HepG2 (cell line): ENCODE data around the gene TOM1L1. TPM values are rescaled to one million over a fixed set of nuclear protein-coding genes. Genes with fewer than 3 reads are reported as not detected.

Source experiments
- ARNT2 ChIP-seq: sonication (generic); formaldehyde crosslinking; IDR thresholded peaks from 2 replicates; pipeline ENCODE4 v1.8.0; 2022; ENCODE audit warnings: mild to moderate bottlenecking, low read depth, missing genetic modification reagents, moderate library complexity
- CREB3 ChIP-seq: sonication (generic); formaldehyde crosslinking; IDR thresholded peaks from 2 replicates; pipeline ENCODE4 v1.5.0; 2020; ENCODE audit warnings: missing genetic modification reagents
- DBP ChIP-seq: sonication (generic); formaldehyde crosslinking; IDR thresholded peaks from 2 replicates; pipeline ENCODE4 v1.4.0; 2020; ENCODE audit warnings: missing genetic modification reagents; ENCODE audit errors: not compliant biosample characterization
- ELF4 ChIP-seq: sonication (generic); formaldehyde crosslinking; IDR thresholded peaks from 2 replicates; pipeline ENCODE4 v1.5.0; 2020; ENCODE audit warnings: missing genetic modification reagents, mild to moderate bottlenecking, moderate library complexity, borderline replicate concordance
- GABPB1 ChIP-seq: IDR thresholded peaks from 2 replicates; pipeline ENCODE4 v1.6.1; 2016; ENCODE audit warnings: mild to moderate bottlenecking, missing genetic modification reagents, moderate library complexity, missing compliant biosample characterization
- GFI1 ChIP-seq: sonication (generic); formaldehyde crosslinking; IDR thresholded peaks from 2 replicates; pipeline ENCODE4 v1.5.0; 2020; ENCODE audit warnings: missing genetic modification reagents, mild to moderate bottlenecking, borderline replicate concordance
- KLF12 ChIP-seq: sonication (generic); formaldehyde crosslinking; IDR thresholded peaks from 2 replicates; pipeline ENCODE4 v1.4.0; 2020; ENCODE audit warnings: missing genetic modification reagents, borderline replicate concordance
- KMT2B ChIP-seq: IDR thresholded peaks from 2 replicates; pipeline ENCODE4 v1.6.1; 2016; ENCODE audit warnings: missing genetic modification reagents, missing compliant biosample characterization
- MLXIP ChIP-seq: sonication (generic); formaldehyde crosslinking; IDR thresholded peaks from 2 replicates; pipeline ENCODE4 v1.9.0; 2021; ENCODE audit warnings: missing genetic modification reagents, borderline replicate concordance
- MXD4 ChIP-seq: IDR thresholded peaks from 2 replicates; pipeline ENCODE4 v1.6.1; 2016; ENCODE audit warnings: mild to moderate bottlenecking, missing biosample characterization, missing genetic modification reagents
- NCOA2 ChIP-seq: sonication (generic); formaldehyde crosslinking; IDR thresholded peaks from 2 replicates; pipeline ENCODE4 v1.8.0; 2022; ENCODE audit warnings: inconsistent platforms
- NR0B2 ChIP-seq: sonication (generic); formaldehyde crosslinking; IDR thresholded peaks from 2 replicates; pipeline ENCODE4 v1.4.0; 2020; ENCODE audit warnings: mild to moderate bottlenecking, missing genetic modification reagents
- SP5 ChIP-seq: IDR thresholded peaks from 2 replicates; pipeline ENCODE4 v1.6.1; 2016; ENCODE audit warnings: low read depth, borderline replicate concordance
- ZFP36L2 ChIP-seq: sonication (generic); formaldehyde crosslinking; IDR thresholded peaks from 2 replicates; pipeline ENCODE4 v1.4.0; 2020; ENCODE audit warnings: missing genetic modification reagents
- ZNF574 ChIP-seq: sonication (generic); formaldehyde crosslinking; IDR thresholded peaks from 2 replicates; pipeline ENCODE4 v1.4.0; 2020; ENCODE audit warnings: missing genetic modification reagents
- ZNF660 ChIP-seq: sonication (generic); formaldehyde crosslinking; IDR thresholded peaks from 2 replicates; pipeline ENCODE4 v1.5.1; 2020; ENCODE audit warnings: mild to moderate bottlenecking, low read depth, missing genetic modification reagents, borderline replicate concordance
- ZNF710 ChIP-seq: sonication (generic); formaldehyde crosslinking; IDR thresholded peaks from 2 replicates; pipeline ENCODE4 v1.5.0; 2020; ENCODE audit warnings: mild to moderate bottlenecking, missing genetic modification reagents, borderline replicate concordance
- ZNF816 ChIP-seq: sonication (generic); formaldehyde crosslinking; IDR thresholded peaks from 2 replicates; pipeline ENCODE4 v1.8.0; 2022; ENCODE audit warnings: missing genetic modification reagents, mild to moderate bottlenecking, borderline replicate concordance
- polyA plus RNA-seq, 8 experiments: library from polyadenylated mRNA; depleted of rRNA in 3 of 8; stranded (reverse) in 7 of 8; unstranded in 1 of 8; fragments of >200 nt; fragmentation: Illumina TruSeq in 4 of 8; extraction: Trizol in 4 of 8; gene quantifications; 2 replicates each; pipeline versions ENCODE4 v1.2.1 to v1.2.3, GENCODE V29; 2011 to 2016; ENCODE audit warnings: low read depth in 4 of 8, missing spikeins in 1 of 8, mixed read lengths in 1 of 8; ENCODE audit not compliant: insufficient read depth in 1 of 8
- total RNA-seq, 5 experiments: library from RNA; depleted of rRNA; stranded (reverse); fragments of >200 nt; fragmentation: Illumina TruSeq; extraction: Trizol; gene quantifications; 2 replicates each; pipeline ENCODE4 v1.2.3, GENCODE V29; 2016; ENCODE audit warnings: low read depth in 1 of 5

Gene TOM1L1
- total and polyA plus RNA-seq, 2 of the 13 experiments (the other 11 are each of a cell fraction or from before 2014, with no cell fraction given) = 45.3 to 51.3 TPM

GRCh38 chr17:54968262-54968987, 67.8 kb downstream of the TOM1L1 start, which contains the start of the genes COX11 and STXBP4 (continued):
- peak; percentile 78; the same call in 1 of the 2 replicates for TF ChIP-seq ZNF710 (CRISPR knock-in tag)
- TF ChIP-seq ZFP36L2 (CRISPR knock-in tag) = 0 out of 2 replicates have a peak, but pooled peaks have one; percentile 52
- peak; percentile 92 for TF ChIP-seq MXD4
- no peak; the same call in 1 of the 2 replicates for TF ChIP-seq NR0B2 (CRISPR knock-in tag)
- TF ChIP-seq SP5 = no peak
- no peak; the same call in 1 of the 2 replicates for TF ChIP-seq GFI1 (CRISPR knock-in tag)
- TF ChIP-seq MLXIP (CRISPR knock-in tag) = no peak
- peak; percentile 41 for TF ChIP-seq DBP
- TF ChIP-seq KLF12 = 0 out of 2 replicates have a peak, but pooled peaks have one; percentile 71
- TF ChIP-seq KMT2B = peak; percentile 97
- peak; percentile 50; the same call in 1 of the 2 replicates for TF ChIP-seq NCOA2 (CRISPR knock-in tag)
- TF ChIP-seq ZNF816 = 0 out of 2 replicates have a peak, but pooled peaks have one; percentile 55
- TF ChIP-seq GABPB1 (CRISPR knock-in tag) = peak; percentile 67
- peak; percentile 57; the same call in 1 of the 2 replicates for TF ChIP-seq ELF4 (CRISPR knock-in tag)
- TF ChIP-seq ZNF574 (CRISPR knock-in tag) = peak; percentile 84
- TF ChIP-seq ARNT2 (CRISPR knock-in tag) = peak; percentile 89
- TF ChIP-seq CREB3 = no peak
- TF ChIP-seq ZNF660 (CRISPR knock-in tag) = no peak
